PC-3 (cell line): ENCODE results near the gene RNU1-4. TPM values are rescaled to one million over a fixed set of nuclear protein-coding genes. Genes with fewer than 3 reads are reported as not detected.
"Not testable (repeated sequence)": the region's sequence is repeated elsewhere in the genome, so short reads cannot be mapped to it uniquely, and the experiment has no call there.

Experiments
- ATAC-seq: fragments of 200-7000 bp; cut with Tn5 transposase; 2 replicates; pipeline ENCODE4 v1.9.1; 2020; ENCODE audit warnings: mild to moderate bottlenecking, moderate library complexity
- BruUV-seq: library from RNA; stranded (reverse); fragments of 400-500 nt; replicated peaks from 2 replicates; lab custom pipeline; 2021; lab: Mats Ljungman, UMichigan
- CTCF ChIA-PET: fragments of 300-600 bp; sonication (Branson Sonifier 250); formaldehyde crosslinking; loops from one replicate; lab custom pipeline; 2022; ENCODE audit warnings: antibody characterized with exemption; lab: Charles Lee
- POLR2A ChIA-PET: fragments of 300-600 bp; sonication (Branson Sonifier 250); formaldehyde crosslinking; loops from one replicate; lab custom pipeline; 2022; ENCODE audit warnings: antibody characterized with exemption; ENCODE audit not compliant: unreplicated experiment; lab: Charles Lee
- DNase-seq: peaks from one replicate; pipeline ENCODE4 v3.0.0-alpha.2; 2015
- H2AFZ ChIP-seq: fragments of 300-600 bp; sonication (generic); 2 replicates; pipeline ENCODE4 v1.6.0; 2016; ENCODE audit warnings: antibody characterized with exemption, low read length
- H3F3A ChIP-seq: fragments of 300-600 bp; sonication (generic); one replicate; pipeline ENCODE4 v1.6.0; 2017; ENCODE audit warnings: antibody characterized with exemption, low read length, control low read depth, mild to moderate bottlenecking; ENCODE audit not compliant: unreplicated experiment
- H3K27ac ChIP-seq: fragments of 300-600 bp; sonication (generic); 2 replicates; pipeline ENCODE4 v1.5.1; 2016; ENCODE audit warnings: mild to moderate bottlenecking, low read length
- H3K27me3 ChIP-seq: fragments of 300-600 bp; sonication (generic); 2 replicates; pipeline ENCODE4 v1.6.1; 2016; ENCODE audit warnings: low read length, mixed read lengths
- H3K36me3 ChIP-seq: fragments of 300-600 bp; sonication (generic); 2 replicates; pipeline ENCODE4 v1.6.1; 2016; ENCODE audit warnings: low read depth, mixed run types, low read length, mixed read lengths
- H3K4me1 ChIP-seq: fragments of 300-600 bp; sonication (generic); 2 replicates; pipeline ENCODE4 v1.5.1; 2016; ENCODE audit warnings: low read length; ENCODE audit not compliant: insufficient read depth
- H3K4me2 ChIP-seq: fragments of 300-600 bp; sonication (generic); 2 replicates; pipeline ENCODE4 v1.6.0; 2016; ENCODE audit warnings: low read length
- H3K4me3 ChIP-seq: fragments of 300-600 bp; sonication (generic); 2 replicates; pipeline ENCODE4 v1.5.1; 2016; ENCODE audit warnings: mild to moderate bottlenecking, low read length, mixed read lengths
- H3K79me2 ChIP-seq: fragments of 300-600 bp; sonication (generic); 2 replicates; pipeline ENCODE4 v1.6.1; 2017; ENCODE audit warnings: low read length, mixed read lengths
- H3K9ac ChIP-seq: fragments of 300-600 bp; sonication (generic); 2 replicates; pipeline ENCODE4 v1.6.0; 2016; ENCODE audit warnings: mild to moderate bottlenecking, low read length
- H3K9me2 ChIP-seq: fragments of 300-600 bp; sonication (generic); replicated peaks from 2 replicates; pipeline ENCODE4 v1.6.1; 2016; ENCODE audit warnings: mixed run types, low read length, mixed read lengths
- H3K9me3 ChIP-seq: fragments of 300-600 bp; sonication (generic); 2 replicates; pipeline ENCODE4 v1.6.1; 2016; ENCODE audit warnings: low read length, mixed read lengths
- H4K20me1 ChIP-seq: fragments of 300-600 bp; sonication (generic); 2 replicates; pipeline ENCODE4 v1.6.1; 2016; ENCODE audit warnings: low read length, mixed read lengths
- intact Hi-C: fragments of 100-400 bp; cut with micrococcal nuclease; formaldehyde crosslinking; loops from 2 replicates; pipeline ENCODE4 v1.9.0; 2023
- total RNA-seq: library from RNA; depleted of rRNA; stranded (reverse); fragments of >200 nt; gene quantifications from 2 replicates; pipeline ENCODE4 v1.2.3, GENCODE V29; 2014

RNU1-4 gene
- total RNA-seq, 1 experiment from 2014 or later: under 0.01 TPM

- BruUV-seq, H3K27me3 ChIP-seq, H3K9ac ChIP-seq, H3K4me2 ChIP-seq, H2AFZ ChIP-seq, DNase-seq, H3K79me2 ChIP-seq, H3K4me1 ChIP-seq, CTCF ChIA-PET, H4K20me1 ChIP-seq, H3K36me3 ChIP-seq, intact Hi-C loops, H3K9me3 ChIP-seq, POLR2A ChIA-PET, H3K4me3 ChIP-seq, H3K27ac ChIP-seq, H3K9me2 ChIP-seq, H3F3A ChIP-seq, ATAC-seq: not testable (repeated sequence)
These were observed 17.7 kb downstream of the RNU1-4 start for GRCh38 chr1:16758060-16758459.

- H3K27me3 ChIP-seq, H3F3A ChIP-seq, H3K9me2 ChIP-seq, H3K4me2 ChIP-seq, H3K27ac ChIP-seq, ATAC-seq, H3K36me3 ChIP-seq, POLR2A ChIA-PET, H3K9ac ChIP-seq, CTCF ChIA-PET, intact Hi-C loops, H3K9me3 ChIP-seq, H3K4me3 ChIP-seq, BruUV-seq, H4K20me1 ChIP-seq, H2AFZ ChIP-seq, H3K79me2 ChIP-seq, H3K4me1 ChIP-seq, DNase-seq: not testable (repeated sequence)
These were observed 18.8 kb downstream of the RNU1-4 start for GRCh38 chr1:16759041-16759493.

- H3K4me2 ChIP-seq, POLR2A ChIA-PET, BruUV-seq, ATAC-seq, H4K20me1 ChIP-seq, H3K4me3 ChIP-seq, H3K27me3 ChIP-seq, H3K4me1 ChIP-seq, H3K9me2 ChIP-seq, H3K27ac ChIP-seq, H3F3A ChIP-seq, H3K79me2 ChIP-seq, H3K9me3 ChIP-seq, H2AFZ ChIP-seq, H3K9ac ChIP-seq, intact Hi-C loops, H3K36me3 ChIP-seq, CTCF ChIA-PET: not testable (repeated sequence)
- peak; percentile 0 for DNase-seq
These were observed 19.5 kb downstream of the RNU1-4 start for GRCh38 chr1:16759650-16760455.

- H4K20me1 ChIP-seq, DNase-seq: not testable (repeated sequence)
These were observed 20.1 kb downstream of the RNU1-4 start for GRCh38 chr1:16760456-16760765.

GRCh38 chr1:16760801-16761200 is 20.5 kb downstream of the RNU1-4 start:
- CTCF ChIA-PET, H3F3A ChIP-seq, BruUV-seq, H3K36me3 ChIP-seq, H4K20me1 ChIP-seq, ATAC-seq, H3K9me3 ChIP-seq, H3K9ac ChIP-seq, H3K4me2 ChIP-seq, H3K4me3 ChIP-seq, H3K4me1 ChIP-seq, H3K27me3 ChIP-seq, H3K27ac ChIP-seq, H3K9me2 ChIP-seq, intact Hi-C loops, POLR2A ChIA-PET, H3K79me2 ChIP-seq, H2AFZ ChIP-seq: not testable (repeated sequence)
- DNase-seq: peak; percentile 0

More at GRCh38 chr1:16760456-16760765, 20.1 kb downstream of the RNU1-4 start:
- H3K9me3 ChIP-seq, H3K4me3 ChIP-seq, H3K27ac ChIP-seq, BruUV-seq, intact Hi-C loops, H3K79me2 ChIP-seq, H2AFZ ChIP-seq, H3K27me3 ChIP-seq, H3K4me2 ChIP-seq, POLR2A ChIA-PET, CTCF ChIA-PET, H3F3A ChIP-seq, H3K9me2 ChIP-seq, H3K9ac ChIP-seq, ATAC-seq, H3K36me3 ChIP-seq, H3K4me1 ChIP-seq: not testable (repeated sequence)

- H3K36me3 ChIP-seq, H3K79me2 ChIP-seq, H3K9ac ChIP-seq, H4K20me1 ChIP-seq, H3K4me1 ChIP-seq, CTCF ChIA-PET, H2AFZ ChIP-seq, H3K4me2 ChIP-seq, intact Hi-C loops, H3F3A ChIP-seq, POLR2A ChIA-PET, H3K27me3 ChIP-seq, BruUV-seq, H3K9me2 ChIP-seq, H3K4me3 ChIP-seq, H3K9me3 ChIP-seq, H3K27ac ChIP-seq: not testable (repeated sequence)
- ATAC-seq (peak; percentile 89), DNase-seq (peak; percentile 17)
These were observed 24.0 kb downstream of the RNU1-4 start for GRCh38 chr1:16764248-16764819.
